ENCODE data around the gene SSRP1. TPM values are rescaled to one million over a fixed set of nuclear protein-coding genes. Genes with fewer than 3 reads are reported as not detected.
A peak's percentile ranks its signal among the peaks of the same experiment; 100 is the strongest.
"Not testable (repeated sequence)": the region's sequence is repeated elsewhere in the genome, so short reads cannot be mapped to it uniquely, and the experiment has no call there.

The SSRP1 gene
- total RNA-seq, 2 donors from 2014 or later: 59.9 to 250 TPM

DNA sequence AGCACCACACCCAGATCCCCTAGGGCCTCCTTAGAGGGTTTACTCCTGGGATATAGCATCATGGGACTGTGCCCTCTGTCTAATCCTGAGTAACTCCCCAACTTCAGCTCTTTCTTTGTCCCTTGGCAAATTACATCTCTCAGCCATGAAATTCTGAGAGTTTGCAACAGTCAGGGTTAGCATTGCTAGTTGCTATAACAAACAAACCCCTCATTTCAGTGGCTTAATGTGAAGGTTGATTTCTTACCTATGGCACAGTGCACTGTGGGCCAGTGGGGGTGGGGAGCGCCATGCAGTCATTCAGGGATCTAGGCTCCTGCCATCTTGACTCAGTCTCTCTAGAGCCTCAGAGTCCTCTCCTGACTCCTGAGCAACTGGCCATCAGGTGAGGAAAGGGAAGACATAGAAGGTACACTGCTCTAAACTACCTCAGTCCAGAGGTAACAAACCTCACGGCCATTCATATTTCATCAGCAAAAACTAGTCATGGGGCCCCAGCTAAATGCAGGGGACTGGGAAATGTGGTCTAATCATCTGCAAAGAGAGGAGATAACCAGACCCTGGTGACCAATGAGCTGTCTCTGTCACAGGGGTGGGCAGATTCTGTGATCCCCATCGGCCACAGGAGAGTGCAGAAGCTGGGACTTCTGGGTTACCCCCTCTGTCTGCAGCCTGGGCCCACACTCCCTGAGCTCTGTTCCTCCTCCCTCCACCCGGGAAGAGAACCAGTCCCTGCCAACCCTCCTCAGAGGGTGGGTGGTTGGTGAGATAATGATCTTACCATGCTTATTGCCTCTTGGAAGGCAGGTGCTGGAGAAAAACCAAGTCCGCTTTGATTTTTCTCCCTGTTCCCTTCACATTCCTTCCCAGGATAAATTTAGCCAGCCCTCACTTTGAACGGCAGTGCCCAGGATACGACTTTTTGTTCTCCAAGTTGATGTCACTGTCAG lies 27.7 kb upstream of the SSRP1 start:
- Mint-ChIP-seq H3K36me3 (no peaks in the 10 kb centered on the region), H3K27ac (no peak overlapping the region), H3K9me3 (no peaks in the 10 kb centered on the region)
- DNase-seq (ENCODE audit: low spot score in 2 of 2) (no peak), ATAC-seq (no peak)

DNA sequence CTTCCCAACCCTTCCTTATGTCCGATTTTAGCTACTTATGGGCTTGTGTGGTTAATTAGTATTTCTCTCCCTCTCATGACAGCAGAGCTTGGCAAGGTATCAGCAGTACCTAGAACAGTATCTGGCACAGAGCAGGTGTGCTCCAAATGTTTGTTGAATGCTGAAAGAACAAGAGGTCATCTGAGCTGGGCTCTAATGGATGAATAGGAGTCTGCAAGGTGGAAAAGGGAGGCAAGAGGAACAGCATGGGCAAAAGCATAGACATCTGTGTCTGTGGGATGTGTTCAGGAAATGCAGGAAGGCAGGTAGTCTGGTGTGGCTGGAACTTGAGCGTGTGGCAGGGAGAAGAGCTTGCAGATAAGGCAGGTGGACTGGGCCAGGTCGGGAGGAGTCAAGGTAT lies 26.2 kb upstream of the SSRP1 start:
- Mint-ChIP-seq H3K27ac (no peak overlapping the region), H3K9me3 (no peaks in the 10 kb centered on the region), H3K36me3 (no peaks in the 10 kb centered on the region)
- DNase-seq (ENCODE audit: low spot score in 2 of 2): no peak
- no peak for ATAC-seq

DNA sequence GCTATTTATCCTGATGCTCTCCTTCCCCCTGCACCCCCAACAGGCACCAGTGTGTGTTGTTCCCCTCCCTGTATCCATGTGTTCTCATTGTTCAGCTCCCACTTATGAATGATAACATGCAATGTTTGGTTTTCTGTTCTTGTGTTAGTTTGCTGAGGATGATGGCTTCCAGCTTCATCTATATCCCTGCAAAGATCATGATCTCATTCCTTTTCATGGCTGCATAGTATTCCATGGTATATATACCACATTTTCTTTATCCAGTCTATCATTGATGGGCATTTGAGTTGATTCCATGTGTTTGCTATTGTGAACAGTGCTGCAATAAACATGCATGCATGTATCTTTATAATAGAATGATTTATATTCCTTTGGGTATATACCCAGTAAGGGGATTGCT lies 25.7 kb upstream of the SSRP1 start:
- H3K9me3 Mint-ChIP-seq; H3K36me3 Mint-ChIP-seq; ATAC-seq; H3K27ac Mint-ChIP-seq; DNase-seq (ENCODE audit: low spot score in 2 of 2): not testable (repeated sequence)

DNA sequence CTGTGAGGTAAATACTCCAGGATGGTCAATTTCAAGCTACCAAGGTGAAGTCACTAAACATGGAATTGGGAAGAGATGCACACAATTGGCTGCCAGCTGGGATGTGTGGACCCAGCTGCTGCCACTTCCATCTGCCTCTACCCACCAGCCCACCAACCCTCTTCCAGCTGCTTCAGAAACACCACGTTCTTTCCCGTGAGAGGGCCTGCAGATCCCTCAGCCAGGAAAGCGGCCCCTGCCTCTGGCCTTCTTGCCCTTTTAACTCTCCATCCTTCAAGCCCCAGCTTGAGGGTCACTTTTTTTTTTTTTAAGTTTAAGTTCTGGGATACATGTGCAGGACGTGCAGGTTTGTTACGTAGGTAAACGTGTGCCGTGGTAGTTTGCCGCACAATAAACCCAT lies 25.3 kb upstream of the SSRP1 start:
- Mint-ChIP-seq H3K36me3 (no peaks in the 10 kb centered on the region), H3K27ac (no peak overlapping the region), H3K9me3 (no peaks in the 10 kb centered on the region)
- no peak for DNase-seq (ENCODE audit: low spot score in 2 of 2)
- ATAC-seq: no peak

DNA sequence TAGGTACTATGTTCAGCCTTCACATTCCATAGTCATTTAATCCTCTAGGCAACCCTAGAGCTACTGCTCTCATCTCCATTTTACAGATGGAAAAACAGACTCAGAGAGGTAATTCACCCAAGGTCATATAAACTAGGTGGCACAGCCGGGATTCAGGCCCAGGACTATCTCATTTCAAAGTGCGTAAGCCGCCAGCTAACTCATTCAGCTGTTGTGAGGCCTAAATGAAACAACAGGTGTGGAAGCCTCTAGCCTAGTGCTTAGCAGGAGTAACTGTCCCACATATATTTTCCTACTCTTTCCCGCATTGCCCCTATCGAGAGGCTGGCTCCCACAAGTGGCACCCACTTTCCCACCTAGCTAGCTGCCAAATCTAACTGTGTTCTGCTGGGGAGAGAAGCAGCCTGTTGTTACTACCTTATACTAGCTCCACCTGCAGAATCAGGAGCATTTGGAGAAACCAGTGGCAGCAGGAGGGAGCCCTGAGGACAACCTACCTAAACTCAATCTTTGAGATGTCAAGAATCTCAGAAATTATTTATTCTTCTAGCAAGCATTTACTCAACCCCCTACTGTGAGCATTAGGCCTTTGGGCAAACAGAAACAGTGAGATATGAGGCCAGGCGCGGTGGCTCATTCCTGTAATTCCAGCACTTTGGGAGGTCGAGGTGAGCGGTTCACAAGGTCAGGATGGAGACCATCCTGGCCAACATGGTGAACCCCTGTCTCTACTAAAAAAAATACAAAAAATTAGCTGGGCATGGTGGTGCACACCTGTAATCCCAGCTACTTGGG lies 24.4 kb upstream of the SSRP1 start:
- no peak for ATAC-seq
- Mint-ChIP-seq H3K9me3 (no peaks in the 10 kb centered on the region), H3K27ac (no peak overlapping the region), H3K36me3 (no peaks in the 10 kb centered on the region)
- no peak for DNase-seq (ENCODE audit: low spot score in 2 of 2)

DNA sequence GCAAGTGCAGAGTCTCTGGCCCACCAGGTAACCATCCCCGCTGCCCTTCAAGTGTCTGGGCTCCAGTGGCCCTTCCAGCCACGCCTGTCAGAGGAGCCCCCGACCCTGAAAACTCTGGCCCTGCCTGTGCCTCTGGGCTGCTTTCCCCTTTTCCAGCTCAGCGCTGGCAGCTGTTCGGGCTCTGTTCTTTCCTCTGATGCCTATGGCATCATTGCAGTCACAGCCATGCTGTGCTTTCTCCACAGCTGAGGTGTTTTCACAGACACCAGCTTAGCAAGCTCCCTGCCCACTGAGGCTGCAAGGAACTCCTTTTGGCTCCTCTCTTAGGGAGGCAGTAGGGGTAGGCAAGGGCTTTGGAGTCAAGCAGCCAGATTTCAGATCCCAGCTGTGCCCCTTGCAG lies 23.7 kb upstream of the SSRP1 start:
- H3K27ac Mint-ChIP-seq: no peak overlapping the region
- no peak for ATAC-seq

DNA sequence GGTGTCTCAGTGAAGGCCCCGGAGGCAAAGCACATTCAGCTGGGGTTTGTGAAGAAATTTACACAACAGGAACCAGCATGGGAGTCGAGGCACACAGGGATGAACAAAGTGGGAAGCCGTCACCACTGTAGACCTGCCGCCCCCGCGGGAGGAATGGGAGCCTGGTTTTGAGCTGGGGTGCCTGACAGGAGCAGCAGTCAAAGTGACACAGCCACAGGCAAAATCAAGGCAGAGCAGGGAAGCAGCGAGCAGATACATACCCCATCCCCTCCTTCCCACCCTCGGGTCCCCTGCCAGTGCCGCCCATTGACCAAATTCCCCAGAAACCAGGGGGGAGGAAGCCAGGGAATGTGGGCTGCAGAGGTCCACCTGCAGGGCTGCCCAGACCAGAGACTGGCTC lies 23.3 kb upstream of the SSRP1 start:
- DNase-seq (ENCODE audit: low spot score in 2 of 2): no peak
- Mint-ChIP-seq H3K9me3 (no peaks in the 10 kb centered on the region), H3K36me3 (no peaks in the 10 kb centered on the region), H3K27ac (no peak overlapping the region)
- no peak for ATAC-seq

More for the DNA sequence above, 23.7 kb upstream of the SSRP1 start:
- Mint-ChIP-seq H3K9me3 (no peaks in the 10 kb centered on the region), H3K36me3 (no peaks in the 10 kb centered on the region)
- DNase-seq (ENCODE audit: low spot score in 2 of 2): no peak

DNA sequence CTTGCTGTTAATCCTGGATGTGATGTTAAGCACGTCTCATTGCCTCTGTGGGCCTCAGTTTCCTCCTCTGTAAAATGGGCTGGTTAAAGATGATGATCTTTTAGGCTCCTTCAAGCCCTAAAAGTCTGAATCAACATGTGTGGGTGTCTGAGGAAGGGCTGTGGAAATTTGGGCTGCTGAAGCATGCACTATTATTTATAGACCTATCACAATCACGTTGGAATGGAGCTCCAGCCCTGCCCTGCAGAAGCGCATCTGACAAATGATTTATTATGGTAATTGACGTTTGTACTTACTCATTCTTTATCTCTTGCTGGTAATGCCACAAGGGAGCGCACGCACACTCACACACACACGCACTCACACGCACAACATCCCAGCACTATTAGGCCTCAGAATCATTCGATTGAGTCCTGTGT lies 22.9 kb upstream of the SSRP1 start:
- DNase-seq (ENCODE audit: low spot score in 2 of 2) (no peak), ATAC-seq (no peak)
- H3K36me3 Mint-ChIP-seq: no peaks in the 10 kb centered on the region
- H3K27ac Mint-ChIP-seq: no peak overlapping the region
- no peaks in the 10 kb centered on the region for H3K9me3 Mint-ChIP-seq

DNA sequence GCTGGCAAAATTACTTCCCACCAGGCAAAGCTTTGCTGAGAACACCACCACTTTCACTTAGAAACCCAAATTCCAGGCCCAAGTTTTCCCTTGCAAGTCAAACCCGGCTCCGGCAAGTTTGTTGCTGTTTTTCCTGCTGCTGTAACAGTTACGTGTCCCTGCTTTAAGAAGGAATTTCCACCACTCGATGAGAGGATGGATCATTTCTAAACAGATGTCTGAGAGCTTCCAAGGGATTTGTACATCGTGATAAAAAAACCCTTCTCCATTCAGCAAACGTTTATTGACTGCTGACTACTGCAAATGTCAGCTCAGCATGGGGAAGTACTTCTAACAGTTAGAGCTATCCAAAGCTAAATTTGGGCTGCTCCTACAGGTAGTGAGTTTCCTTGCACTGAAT lies 22.2 kb upstream of the SSRP1 start:
- Mint-ChIP-seq H3K9me3 (no peaks in the 10 kb centered on the region), H3K27ac (no peak overlapping the region), H3K36me3 (no peaks in the 10 kb centered on the region)
- DNase-seq (ENCODE audit: low spot score in 2 of 2): no peak
- ATAC-seq: no peak

DNA sequence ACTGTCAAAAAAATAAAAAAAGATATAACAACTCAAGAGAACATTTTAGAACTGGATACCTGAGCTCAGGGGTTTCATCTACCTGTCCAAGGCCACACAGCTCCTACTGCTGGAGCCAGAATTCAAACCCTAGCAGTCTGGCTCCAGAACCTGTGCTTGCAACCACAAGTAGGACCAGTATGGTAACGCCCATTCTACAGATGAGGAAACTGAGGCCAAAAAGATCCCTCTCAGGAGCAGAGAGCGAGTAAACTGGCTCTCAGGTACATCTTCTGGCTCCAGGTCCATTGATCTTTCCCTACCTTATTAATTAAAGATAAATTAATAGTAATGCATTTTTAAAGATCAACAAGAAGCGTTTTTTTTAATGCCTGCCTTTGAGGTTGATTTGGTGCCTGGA lies 21.6 kb upstream of the SSRP1 start:
- ATAC-seq (no peak), DNase-seq (ENCODE audit: low spot score in 2 of 2) (no peak)
- Mint-ChIP-seq H3K27ac (no peak overlapping the region), H3K9me3 (no peaks in the 10 kb centered on the region), H3K36me3 (no peaks in the 10 kb centered on the region)

DNA sequence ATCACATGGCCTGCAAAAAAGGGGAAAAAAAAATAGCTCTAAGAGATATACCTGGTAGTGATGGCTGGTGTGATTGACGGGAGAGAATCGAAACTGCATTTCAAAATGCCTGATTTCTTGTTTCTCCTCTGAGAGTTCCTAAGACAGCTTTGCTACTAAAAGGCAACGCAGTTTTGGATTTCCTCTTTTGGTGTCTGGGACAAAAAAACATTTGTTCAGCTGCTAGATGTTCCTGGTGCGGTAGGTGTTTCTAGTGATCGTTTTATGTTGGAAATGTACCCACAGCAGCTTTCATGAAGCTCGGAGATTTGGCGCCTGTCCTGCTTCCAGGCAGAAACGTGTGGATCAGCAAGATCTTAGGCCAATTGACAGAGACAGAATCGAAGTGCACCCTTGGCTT lies 20.6 kb upstream of the SSRP1 start:
- peaks cover 0 to 5% of the 10 kb centered on the region in 2 donors for H3K36me3 Mint-ChIP-seq
- H3K9me3 Mint-ChIP-seq: peaks cover 0 to 5% of the 10 kb centered on the region in 2 donors
- DNase-seq (ENCODE audit: low spot score in 2 of 2) (no peak), ATAC-seq (no peak)
- no peak overlapping the region for H3K27ac Mint-ChIP-seq

DNA sequence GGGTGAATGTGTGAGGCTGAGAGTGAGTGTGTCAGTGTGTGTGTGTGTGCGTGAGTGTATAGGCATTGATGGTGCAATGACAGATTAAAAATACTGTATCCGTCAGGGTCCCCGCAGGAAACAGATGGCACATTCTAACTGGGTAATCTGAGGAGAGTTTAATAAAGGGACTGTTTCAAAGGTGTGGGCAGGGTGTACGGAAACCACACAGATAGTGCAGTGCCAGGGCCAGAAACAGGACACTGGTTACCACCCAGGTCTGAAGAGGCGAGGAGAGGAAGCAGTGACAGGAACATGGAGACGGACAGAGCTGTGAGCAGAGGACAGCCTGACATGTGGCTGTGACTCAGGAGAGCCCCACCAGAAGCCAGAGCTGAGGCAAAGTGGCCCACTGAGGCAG lies 19.0 kb upstream of the SSRP1 start:
- H3K27ac Mint-ChIP-seq: no peak overlapping the region
- DNase-seq (ENCODE audit: low spot score in 2 of 2) (no peak), ATAC-seq (no peak)
- peaks cover 0 to 7% of the 10 kb centered on the region in 2 donors for H3K36me3 Mint-ChIP-seq
- H3K9me3 Mint-ChIP-seq: peaks cover 0 to 6% of the 10 kb centered on the region in 2 donors

DNA sequence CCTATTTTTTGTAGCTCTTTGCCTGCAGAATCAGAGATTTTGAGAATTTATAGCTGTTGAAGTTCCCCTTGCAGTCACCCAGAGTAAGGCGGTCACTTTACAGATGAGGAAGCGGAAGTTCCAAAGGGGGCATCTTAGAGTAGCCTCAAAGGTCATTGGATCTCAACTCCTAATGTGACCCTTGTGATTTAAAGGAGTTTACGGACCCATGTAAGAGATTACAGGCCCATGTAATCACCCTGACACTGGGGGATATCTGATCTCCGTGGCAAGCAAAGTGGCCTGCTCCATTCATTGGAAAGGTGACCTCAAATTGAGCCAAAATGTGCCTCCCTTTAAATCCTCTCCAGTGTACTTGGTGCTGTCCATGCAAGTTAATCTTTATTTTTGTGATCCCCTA lies 18.2 kb upstream of the SSRP1 start:
- peaks cover 0 to 7% of the 10 kb centered on the region in 2 donors for H3K36me3 Mint-ChIP-seq
- no peak overlapping the region for H3K27ac Mint-ChIP-seq
- DNase-seq (ENCODE audit: low spot score in 2 of 2) (no peak), ATAC-seq (no peak)
- H3K9me3 Mint-ChIP-seq: peaks cover 0 to 6% of the 10 kb centered on the region in 2 donors

DNA sequence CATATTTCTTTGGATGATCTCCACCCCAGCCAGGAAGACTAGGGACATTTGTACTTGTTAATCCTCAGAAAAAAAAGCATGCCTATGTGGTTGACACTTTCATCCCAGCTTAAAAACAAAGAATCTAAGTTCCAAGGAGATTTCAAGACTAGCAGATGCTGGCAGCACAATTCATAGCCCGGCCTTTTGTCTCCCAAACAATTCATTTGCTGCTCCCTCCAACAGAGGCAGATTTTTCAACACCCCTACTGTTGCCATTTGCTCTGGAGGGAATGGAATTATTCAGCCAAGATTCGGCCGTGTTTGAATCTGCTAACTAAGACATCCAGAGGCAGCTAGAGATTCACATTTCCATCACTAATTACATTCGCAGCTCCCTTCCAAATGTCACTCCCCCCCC lies 17.8 kb upstream of the SSRP1 start:
- no peak for ATAC-seq
- Mint-ChIP-seq H3K9me3 (peaks cover 0 to 6% of the 10 kb centered on the region in 2 donors), H3K27ac (no peak overlapping the region), H3K36me3 (peaks cover 0 to 7% of the 10 kb centered on the region in 2 donors)
- DNase-seq (ENCODE audit: low spot score in 2 of 2): no peak

DNA sequence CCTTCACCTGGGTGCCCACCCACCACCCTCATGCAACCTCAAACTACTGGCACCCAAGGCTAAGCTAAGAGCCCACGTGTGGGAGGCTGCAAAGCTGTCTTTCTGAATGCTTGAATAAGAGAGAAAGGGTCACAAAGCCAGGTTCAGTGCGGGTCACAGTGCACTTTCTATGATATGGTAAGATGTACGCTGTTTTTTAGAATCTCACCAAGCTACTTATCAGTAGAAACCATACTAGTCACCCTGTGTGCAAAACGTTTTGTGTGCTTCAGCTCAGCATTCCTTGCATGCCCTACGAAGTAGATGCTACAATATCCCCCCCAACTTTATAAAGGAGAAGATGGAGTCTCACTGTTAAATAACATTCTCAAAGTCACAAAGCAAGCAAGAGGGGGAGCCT lies 17.3 kb upstream of the SSRP1 start:
- Mint-ChIP-seq H3K27ac (no peak overlapping the region), H3K36me3 (peaks cover 0 to 7% of the 10 kb centered on the region in 2 donors), H3K9me3 (peaks cover 0 to 6% of the 10 kb centered on the region in 2 donors)
- DNase-seq (ENCODE audit: low spot score in 2 of 2) (no peak), ATAC-seq (no peak)

DNA sequence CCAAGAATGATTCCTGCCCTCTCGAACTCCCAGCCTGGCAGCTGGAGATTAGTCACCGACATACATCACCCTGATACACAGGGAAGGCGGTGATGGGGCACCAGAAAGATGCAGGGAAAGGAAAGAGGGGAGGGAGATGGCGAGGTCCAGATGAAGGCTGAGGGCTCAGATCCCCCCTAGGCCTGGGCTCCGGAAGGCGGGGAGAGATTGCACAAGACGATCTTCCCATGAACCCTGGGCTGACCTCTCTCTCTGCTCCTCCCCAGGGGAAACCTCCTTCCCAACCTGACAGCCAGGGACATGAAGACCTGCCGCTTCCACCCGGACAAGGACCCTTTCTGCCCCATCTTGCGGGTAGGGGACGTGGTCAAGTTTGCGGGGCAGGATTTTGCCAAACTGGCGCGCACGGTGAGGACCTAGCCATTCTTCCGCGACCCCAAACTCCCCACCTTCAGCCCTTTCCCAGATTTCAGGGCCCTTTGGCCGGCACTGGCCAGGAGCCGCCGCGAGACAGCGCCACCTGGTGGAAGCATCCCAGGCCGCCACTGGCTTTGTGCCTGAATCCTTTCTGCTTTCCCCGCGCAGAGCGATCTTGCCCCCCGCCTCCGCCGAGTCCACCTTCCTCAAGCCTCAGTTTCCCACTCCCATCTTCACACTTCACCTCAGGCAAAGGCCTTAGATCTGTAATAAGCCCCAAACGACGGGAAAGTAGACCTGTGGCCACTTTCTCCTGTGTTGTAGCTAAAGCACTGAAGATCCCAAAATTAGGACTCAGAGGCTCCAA lies 14.0 kb upstream of the SSRP1 start:
- Mint-ChIP-seq H3K9me3 (peaks cover 0 to 6% of the 10 kb centered on the region in 2 donors), H3K27ac (no peak overlapping the region), H3K36me3 (peaks cover 0 to 7% of the 10 kb centered on the region in 2 donors)
- ATAC-seq (peak; percentile 68 to 73), DNase-seq (ENCODE audit: low spot score in 2 of 2) (peak; percentile 68 to 76)

Measured in activated naive CD4-positive, alpha-beta T cell treated with anti-CD3 and anti-CD28 coated beads, Interleukin-2, amount 50 U/mL, for 72 hours (primary cell).